Left kidney (tissue), 8 donors: ENCODE results near the gene RAF1. TPM values are rescaled to one million over a fixed set of nuclear protein-coding genes. Genes with fewer than 3 reads are reported as not detected.
"Not testable (repeated sequence)": the region's sequence is repeated elsewhere in the genome, so short reads cannot be mapped to it uniquely, and the experiment has no call there.

Source experiments
- DNase-seq: peaks from one replicate; pipeline ENCODE4 v3.0.0-alpha.2; 2013
- long read RNA-seq, 8 donors: transcript quantifications; one replicate each; lab custom pipeline, GENCODE V29; 2026
- polyA plus RNA-seq: library from polyadenylated mRNA; unstranded; fragments of 120-200 nt; gene quantifications from one replicate; pipeline ENCODE4 v1.2.1, GENCODE V29; 2013; ENCODE audit not compliant: insufficient read length

RAF1 gene
- polyA plus RNA-seq: 160 TPM
- long read RNA-seq, donor 1, transcript RAF1-201 (17 exons, 3,300 nt): major isoform, 9 of 27 reads
- long read RNA-seq, donor 1, partial matches to known transcripts: 16 of 27 reads
- long read RNA-seq, donor 1, other reads (novel, unspliced or antisense): 0 of 27 reads
- long read RNA-seq, donor 2, transcript RAF1-201 (17 exons, 3,300 nt): major isoform, 13 of 33 reads
- long read RNA-seq, donor 2, partial matches to known transcripts: 17 of 33 reads
- long read RNA-seq, donor 2, other reads (novel, unspliced or antisense): 0 of 33 reads
- long read RNA-seq, donor 3, transcript RAF1-201 (17 exons, 3,300 nt): major isoform, 5 of 17 reads
- long read RNA-seq, donor 3, partial matches to known transcripts: 9 of 17 reads
- long read RNA-seq, donor 3, other reads (novel, unspliced or antisense): 0 of 17 reads
- long read RNA-seq, donor 4, partial matches to known transcripts: 5 of 5 reads
- long read RNA-seq, donor 4, other reads (novel, unspliced or antisense): 0 of 5 reads
- long read RNA-seq, donor 5, transcript RAF1-201 (17 exons, 3,300 nt): major isoform, 14 of 23 reads
- long read RNA-seq, donor 5, partial matches to known transcripts: 6 of 23 reads
- long read RNA-seq, donor 5, other reads (novel, unspliced or antisense): 0 of 23 reads
- long read RNA-seq, donor 6, transcript RAF1-201 (17 exons, 3,300 nt): major isoform, 9 of 39 reads
- long read RNA-seq, donor 6, partial matches to known transcripts: 29 of 39 reads
- long read RNA-seq, donor 6, other reads (novel, unspliced or antisense): 0 of 39 reads
- long read RNA-seq, donor 7, transcript RAF1-201 (17 exons, 3,300 nt): major isoform, 6 of 28 reads
- long read RNA-seq, donor 7, partial matches to known transcripts: 19 of 28 reads
- long read RNA-seq, donor 7, other reads (novel, unspliced or antisense): 0 of 28 reads
- long read RNA-seq, donor 8, transcript RAF1-201 (17 exons, 3,300 nt): major isoform, 7 of 14 reads
- long read RNA-seq, donor 8, partial matches to known transcripts: 5 of 14 reads
- long read RNA-seq, donor 8, other reads (novel, unspliced or antisense): 0 of 14 reads

DNA sequence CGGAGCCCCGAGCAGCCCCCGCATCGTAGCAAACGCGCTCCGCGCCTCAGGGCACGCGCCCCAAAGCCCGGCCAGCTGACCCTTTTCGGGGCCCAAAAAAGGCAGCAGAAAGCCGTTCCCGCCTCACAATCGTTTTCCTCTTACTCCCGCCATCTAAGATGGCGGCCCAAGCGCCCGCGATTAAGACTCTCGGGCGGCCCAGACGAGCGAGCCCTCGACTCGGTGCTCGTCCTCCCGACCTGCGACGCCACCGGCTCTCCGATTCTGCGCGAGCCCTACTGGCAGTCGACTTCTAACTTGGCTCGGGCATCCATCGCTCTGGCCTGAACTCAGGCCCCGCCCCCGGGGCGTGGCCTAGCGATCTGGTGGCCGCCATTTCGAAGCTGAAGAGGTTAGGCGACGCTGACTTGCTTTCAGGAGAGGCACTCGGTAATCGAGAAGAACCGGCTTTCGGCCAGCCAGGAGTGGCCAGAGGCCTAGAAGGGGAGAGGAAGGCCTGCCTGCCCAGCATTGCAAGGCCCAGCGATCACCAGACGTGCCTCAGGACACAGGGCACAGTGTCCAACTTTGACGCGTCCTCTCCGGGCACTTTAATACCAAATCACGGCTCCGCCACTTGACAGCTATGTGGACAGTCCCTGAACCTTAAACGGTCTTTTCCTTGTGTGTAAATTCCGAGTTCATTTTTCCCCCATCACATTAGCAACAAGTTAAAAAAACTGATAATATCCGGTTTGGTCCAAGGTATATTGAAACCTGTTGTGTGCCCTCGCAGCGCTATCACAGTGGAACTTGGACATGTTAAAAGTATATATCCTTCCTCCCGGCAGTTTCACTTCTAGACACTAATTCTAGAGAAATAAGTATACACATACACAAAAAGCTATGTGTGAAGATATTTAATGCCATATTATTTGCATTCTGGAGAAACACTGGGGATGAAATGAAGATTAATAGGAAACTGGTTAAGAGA, at the start of gene RAF1:
TSS of gene RAF1 (minus strand) at position 182 of the 973 bp plus-strand sequence. CDS start 45,396 bp downstream, outside the sequence.
- DNase-seq: peak; percentile 98

- DNase-seq: no peak
Measured at GRCh38 chr3:12710062-12710461, 46.1 kb upstream of the RAF1 start.

- DNase-seq: no peak
Measured at GRCh38 chr3:12709334-12709733, 45.4 kb upstream of the RAF1 start.

DNA sequence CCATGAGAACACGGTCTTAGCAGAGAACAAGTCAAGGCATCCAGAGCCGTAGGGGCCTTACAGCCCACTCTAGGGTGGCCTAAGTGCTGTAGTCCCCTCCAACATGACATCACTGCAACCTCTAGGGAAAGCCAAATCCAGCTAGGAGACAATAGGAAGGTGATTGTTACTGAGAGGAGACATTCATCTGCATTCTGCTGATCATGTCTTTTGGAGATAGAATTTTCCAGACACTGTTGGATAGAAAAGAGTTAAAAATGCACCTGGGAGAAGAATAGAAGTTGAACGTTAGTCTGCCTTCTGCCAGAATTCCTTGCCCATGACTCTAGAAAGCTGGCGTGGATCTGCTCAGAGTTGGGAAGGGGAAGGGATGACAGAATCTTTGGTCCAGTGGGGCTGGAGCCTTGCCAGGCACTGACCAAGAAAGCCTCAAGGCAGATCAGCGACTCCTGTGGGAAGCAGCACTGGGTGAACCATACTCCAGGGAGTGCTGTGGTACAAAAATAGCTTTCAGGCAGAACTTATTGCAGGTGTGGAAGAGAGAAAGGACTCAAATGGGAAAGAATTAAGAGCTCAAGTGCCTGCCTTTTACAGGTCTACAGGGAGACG, 44.8 kb upstream of the RAF1 start:
- no peak for DNase-seq

DNA sequence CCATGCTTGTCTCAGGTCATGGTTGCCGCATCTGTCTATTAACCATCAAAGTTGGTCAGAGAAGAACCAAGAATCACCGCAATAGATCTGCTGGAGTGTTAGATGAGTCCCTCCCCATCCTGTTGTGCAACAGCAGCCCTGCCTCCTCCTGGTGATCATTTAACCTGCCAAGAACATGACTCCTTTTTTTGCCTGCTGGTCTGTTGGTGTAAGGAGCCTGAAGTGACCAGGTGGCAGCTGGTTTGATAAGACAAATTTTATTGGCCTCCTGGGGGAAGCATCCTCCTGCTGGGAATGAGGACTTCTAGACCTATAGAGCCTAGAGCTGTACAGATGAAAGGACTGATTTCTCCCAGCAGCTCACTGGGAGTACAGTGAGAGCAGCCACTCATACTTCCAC, 43.5 kb upstream of the RAF1 start:
- no peak for DNase-seq

DNA sequence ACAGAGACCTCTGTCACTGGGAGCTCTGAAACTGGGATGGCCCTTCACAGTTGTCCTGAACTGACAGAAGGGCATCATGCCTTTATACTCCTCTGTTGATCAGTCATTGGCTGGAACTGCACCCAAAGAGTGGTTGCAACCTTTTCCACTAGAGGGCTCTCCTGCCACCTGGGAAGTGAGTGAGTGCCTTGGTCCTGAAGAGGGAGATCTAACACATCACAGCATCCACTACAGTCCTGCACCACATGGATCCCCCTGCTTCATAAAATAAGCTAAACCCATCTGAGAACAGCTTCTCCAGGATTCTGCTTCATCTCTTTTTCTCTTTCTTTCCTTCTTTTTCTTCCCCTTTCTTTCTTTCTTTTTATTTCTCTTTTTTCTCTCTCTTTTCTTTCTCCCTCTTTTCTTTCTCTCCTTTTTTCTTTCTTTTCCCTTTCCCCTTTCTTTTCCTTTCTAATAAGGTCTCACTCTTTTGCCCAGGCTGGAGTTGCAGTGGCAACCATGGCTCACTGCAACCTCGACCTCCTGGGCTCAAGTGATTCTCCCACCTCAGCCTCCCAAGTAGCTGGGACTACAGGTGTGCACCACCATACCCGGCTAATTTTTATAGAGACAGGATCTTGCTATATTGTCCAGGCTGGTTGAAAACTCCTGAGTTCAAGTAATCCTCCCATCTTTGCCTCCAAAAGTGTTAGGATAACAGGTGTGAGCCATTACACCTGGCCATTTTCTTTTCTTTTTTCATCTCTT, 42.8 kb upstream of the RAF1 start:
- peak; percentile 32 for DNase-seq

DNA sequence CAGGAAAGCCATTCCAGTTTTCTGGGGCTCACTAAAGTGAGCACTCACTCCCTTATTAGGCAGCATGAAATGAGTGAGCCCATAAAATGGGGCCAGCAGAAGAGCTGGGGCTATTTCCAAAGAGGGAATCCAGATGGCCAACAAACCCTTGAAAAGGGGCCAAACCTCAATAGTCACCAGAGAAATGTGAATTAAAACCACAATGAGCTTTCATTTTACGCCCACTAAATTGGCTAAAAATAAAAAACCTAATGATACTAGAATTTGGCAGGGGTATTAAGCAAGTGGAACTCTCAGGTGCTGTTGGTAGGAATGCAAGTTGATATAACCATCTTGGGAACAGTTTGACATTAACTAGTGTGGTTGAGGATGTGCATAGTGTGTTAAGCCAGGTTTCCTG, 42.1 kb upstream of the RAF1 start:
- no peak for DNase-seq

DNA sequence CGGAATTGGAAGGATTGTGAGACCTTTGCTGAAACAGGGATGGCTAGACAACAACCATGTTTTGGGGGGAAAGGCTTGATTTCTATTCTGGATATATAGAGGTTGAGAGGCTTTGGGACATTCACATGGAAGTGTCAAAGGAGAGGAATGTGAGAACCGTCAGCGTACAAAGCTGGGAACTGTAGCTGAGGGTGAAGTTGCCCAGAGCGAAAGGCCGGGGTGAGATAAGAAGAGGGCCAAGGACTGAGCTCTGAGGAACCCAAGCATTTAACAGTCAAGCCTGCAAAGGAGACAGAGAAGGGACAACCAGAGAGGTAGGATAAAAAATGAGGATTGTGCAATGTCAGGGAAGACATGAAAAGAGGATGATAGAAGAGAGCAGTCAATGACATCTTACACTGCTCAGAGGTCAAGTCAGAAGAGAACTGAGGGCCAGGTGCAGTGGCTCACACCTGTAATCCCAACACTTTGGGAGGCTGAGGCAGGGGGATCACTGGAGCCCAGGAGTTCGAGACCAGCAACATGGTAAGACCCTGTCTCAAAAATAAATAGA, 41.5 kb upstream of the RAF1 start:
- no peak for DNase-seq

DNA sequence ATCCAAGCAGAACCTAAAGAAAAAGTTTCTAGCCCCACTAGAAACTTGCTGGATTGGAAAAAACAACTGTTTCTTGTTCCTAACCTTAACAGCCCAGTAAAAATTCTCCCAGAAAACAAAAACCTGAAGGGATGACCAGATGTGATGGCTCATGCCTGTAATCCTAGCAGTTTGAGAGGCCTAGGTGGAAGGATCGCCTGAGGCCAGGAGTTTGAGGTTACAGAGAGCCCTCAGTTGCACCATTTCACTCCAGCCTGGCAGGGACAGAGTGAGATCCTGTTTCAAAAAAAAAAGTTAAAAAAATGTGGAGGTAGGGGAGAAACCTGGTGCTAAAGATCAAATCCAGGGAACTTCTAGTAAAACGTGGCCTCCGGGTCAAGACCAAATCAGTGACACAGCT, 38.6 kb upstream of the RAF1 start:
- DNase-seq: peak; percentile 19

GRCh38 chr3:12701601-12702000, 37.7 kb upstream of the RAF1 start:
- DNase-seq: not testable (repeated sequence)

GRCh38 chr3:12700800-12701199, 36.9 kb upstream of the RAF1 start:
- DNase-seq: no peak

DNA sequence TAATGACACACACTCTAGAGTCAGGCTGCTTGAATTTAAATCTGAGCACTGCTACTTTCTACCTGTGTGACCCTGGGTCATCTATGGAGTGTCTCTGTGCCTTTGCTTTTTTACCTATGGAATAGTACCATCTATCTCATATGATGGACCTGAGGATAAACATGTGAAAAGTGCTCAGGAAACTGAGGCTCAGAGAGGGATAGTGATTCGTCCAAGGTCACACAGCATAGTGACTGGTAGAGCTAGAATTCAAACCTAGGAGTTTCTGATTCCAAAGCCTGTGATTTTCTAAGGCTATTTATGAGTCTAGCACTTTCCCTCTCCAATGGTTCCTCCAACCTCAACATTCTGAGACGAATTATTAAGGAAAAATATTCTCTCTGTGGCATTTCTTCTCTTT, 32.0 kb upstream of the RAF1 start:
- DNase-seq: no peak

- no peak for DNase-seq
Measured at GRCh38 chr3:12695112-12695511, 31.2 kb upstream of the RAF1 start.

DNA sequence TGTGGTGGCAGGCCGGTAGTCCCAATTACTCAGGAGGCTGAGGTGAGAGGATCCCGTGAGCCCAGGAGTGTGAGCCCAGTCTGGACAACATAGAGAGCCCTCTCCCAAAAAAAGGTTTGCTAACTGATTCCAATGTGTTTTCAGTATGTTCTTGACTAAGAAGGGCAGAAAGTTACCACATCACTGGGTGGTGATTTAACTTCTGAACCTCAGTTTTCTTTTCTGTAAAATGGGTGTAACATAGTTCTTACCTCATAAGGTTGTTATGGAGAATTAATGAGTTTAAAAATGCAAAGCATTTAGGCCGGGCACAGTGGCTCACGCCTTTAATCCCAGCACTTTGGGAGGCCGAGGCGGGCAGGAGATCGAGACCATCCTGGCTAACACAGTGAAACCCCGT, 28.5 kb upstream of the RAF1 start:
- no peak for DNase-seq

DNA sequence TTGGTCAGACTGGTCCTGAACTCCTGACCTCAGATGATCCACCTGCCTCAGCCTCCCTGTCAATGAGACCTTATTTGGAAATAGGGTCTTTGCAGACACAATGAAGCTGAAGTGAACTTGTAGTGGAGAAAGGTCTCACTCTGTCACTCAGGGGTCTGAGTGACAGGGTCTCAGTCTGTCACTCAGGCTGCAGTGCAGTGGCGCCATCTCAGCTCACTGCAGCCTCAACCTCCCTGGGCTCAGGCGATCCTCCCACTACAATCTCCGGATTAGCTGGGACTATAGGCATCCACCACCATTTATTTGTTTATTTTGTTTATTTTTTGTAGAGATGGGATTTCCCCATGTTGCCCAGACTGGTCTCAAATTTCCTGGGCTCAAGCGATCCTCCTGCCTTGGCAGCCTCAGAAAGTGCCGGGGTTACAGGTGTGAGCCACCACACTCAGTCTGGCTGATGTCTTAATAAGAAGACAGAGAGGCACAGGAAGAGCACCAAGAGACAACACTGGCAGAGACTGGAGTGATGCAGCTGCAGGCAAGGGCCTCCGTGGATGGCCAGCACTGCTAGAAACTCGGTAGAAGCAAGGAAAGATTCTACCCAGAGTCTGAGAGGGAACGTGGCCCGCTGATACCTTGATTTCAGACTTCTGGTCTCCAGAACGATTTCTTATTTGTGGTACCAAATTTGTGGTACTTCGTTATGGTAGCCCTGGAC, 26.2 kb upstream of the RAF1 start:
- DNase-seq: no peak

- no peak for DNase-seq
Measured at GRCh38 chr3:12687948-12688347, 24.0 kb upstream of the RAF1 start.

GRCh38 chr3:12686096-12686495, 22.2 kb upstream of the RAF1 start:
- DNase-seq: no peak

DNA sequence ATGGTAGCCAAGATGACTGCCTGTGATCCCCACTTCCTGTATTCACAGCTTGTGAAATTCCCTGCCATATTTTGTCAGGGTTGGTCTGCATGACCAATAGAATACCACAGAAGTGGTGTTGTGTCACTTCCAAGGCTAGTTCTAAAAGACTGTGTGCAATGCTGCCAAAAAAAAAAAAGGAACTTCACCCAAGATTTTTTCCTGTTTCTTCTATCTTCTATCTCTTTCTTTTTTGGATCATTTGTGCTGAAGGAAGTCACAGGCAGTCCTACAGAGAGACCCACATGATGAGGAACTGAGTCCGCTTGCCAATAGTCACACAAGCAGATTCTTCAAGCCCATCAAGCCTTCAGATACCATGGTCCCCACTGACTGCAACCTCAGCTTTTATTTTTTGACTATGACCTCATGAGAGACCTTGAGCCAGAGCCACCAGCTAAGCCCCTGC, 18.1 kb upstream of the RAF1 start:
- DNase-seq: no peak
